Measurements from ENCODE around the gene AGAP3.

DNA sequence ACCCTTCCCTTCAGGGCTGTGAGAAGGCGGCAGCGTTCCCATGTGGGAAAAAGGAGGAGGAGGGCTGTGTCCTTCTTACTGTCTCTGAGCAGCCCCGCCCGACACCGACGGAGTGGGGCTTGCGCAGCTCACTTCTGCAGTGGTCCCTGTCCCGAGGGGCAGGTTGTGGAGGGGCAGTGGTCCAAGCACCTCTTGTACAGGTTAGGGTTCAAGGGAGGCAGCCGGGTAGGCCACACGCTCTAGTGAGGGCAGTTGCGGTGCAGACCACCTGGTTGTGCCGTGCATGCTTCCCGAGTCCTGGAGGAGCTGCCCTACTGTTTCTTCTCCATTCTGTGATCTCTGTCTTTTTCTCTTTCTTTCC is 32.8 kb downstream of the AGAP3 start:
- TF ChIP-seq, protein P1, sequence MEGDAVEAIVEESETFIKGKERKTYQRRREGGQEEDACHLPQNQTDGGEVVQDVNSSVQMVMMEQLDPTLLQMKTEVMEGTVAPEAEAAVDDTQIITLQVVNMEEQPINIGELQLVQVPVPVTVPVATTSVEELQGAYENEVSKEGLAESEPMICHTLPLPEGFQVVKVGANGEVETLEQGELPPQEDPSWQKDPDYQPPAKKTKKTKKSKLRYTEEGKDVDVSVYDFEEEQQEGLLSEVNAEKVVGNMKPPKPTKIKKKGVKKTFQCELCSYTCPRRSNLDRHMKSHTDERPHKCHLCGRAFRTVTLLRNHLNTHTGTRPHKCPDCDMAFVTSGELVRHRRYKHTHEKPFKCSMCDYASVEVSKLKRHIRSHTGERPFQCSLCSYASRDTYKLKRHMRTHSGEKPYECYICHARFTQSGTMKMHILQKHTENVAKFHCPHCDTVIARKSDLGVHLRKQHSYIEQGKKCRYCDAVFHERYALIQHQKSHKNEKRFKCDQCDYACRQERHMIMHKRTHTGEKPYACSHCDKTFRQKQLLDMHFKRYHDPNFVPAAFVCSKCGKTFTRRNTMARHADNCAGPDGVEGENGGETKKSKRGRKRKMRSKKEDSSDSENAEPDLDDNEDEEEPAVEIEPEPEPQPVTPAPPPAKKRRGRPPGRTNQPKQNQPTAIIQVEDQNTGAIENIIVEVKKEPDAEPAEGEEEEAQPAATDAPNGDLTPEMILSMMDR (IDR thresholded peaks at IDR 0.05), result no peak
- TF ChIP-seq EZH2phosphoT487 (IDR thresholded peaks at IDR 0.05; ENCODE audit: borderline replicate concordance, low read depth) (no peak), EP300 (IDR thresholded peaks at IDR 0.05; ENCODE audit: borderline replicate concordance in 1 of 2, low read depth in 1 of 2, low read length in 1 of 2) (no peak), POLR2AphosphoS5 (IDR thresholded peaks at IDR 0.05; ENCODE audit: low read depth, low read length) (no peak), TAF1 (IDR thresholded peaks at IDR 0.05; ENCODE audit: borderline replicate concordance, low read depth, low read length) (no peak)
- TF ChIP-seq, protein P2, sequence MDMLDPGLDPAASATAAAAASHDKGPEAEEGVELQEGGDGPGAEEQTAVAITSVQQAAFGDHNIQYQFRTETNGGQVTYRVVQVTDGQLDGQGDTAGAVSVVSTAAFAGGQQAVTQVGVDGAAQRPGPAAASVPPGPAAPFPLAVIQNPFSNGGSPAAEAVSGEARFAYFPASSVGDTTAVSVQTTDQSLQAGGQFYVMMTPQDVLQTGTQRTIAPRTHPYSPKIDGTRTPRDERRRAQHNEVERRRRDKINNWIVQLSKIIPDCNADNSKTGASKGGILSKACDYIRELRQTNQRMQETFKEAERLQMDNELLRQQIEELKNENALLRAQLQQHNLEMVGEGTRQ (IDR thresholded peaks at IDR 0.05; ENCODE audit: borderline replicate concordance, low read depth, low read length), result no peak

Measured in SK-N-SH (cell line).